ENCODE results near the gene GLI3.

Gene GLI3

DNA sequence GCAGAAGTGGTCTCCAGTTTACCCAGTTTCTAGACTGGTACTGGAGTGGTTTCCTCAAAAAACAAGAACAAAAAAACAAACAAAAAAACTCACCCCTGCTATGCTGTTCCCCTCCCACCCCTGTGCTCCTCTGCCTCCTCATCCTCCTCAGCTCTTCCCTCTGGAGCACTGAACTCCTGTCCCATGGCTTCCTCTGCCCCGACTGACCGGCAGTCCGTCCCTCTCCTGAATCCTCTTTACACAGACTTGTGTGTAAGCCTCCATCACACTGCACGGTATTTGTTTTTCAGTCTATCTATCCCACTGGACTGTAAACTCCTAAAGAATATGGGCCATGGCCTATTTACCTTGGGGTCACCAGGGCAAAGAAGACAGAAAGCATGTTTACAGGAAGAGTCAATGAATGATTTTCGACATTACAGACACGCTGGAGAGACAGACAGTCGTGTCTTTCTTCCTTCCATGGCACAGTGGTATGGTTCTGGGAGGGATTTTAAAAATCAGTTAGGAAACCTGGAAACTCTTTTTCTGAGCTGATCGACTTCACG lies 265.3 kb downstream of the GLI3 start:
- DNase-seq (ENCODE audit: low read depth), result no peak

DNA sequence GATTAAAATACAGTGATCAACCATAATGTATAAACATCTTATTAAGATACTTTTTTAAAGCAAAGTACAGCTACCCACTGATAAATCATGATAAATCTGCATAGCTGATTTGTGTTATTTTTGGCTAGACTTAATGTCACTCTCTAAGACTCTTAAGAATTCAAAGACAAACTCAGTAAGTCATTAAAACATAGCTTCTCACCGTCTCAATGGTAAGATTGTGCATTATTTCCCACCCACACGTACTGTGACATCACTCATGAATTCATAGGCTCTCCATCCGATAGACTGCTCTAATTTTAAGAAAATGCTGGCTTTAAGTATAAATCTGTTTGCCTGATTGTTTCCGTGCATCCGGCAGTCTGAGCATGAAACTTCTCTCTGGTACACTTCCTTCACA lies 266.1 kb downstream of the GLI3 start:
- DNase-seq (ENCODE audit: low read depth), result no peak

DNA sequence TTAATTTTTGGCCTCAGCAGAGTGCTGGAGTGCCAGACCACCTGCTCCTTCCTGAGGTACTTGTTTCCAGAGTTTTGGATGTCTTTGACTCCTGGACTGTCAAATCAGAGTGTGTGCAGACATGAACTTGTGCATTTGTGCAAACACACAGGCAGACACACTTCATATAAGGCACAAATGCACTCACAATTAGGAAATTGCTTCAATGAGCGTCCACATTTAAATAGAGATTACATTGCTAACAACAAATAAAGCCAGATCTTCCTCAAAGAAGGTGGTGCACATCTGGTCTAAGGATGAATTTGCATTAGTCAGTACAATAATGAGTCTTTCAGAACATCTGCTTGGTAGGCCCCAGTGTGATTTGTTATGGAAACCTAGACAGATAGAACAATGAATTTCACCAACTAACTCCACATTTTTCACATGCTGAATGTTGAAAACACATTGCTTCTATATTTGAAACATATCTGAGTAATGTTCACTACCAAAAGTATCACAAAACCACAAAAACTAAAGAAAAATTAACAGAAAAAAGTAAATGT lies 267.4 kb downstream of the GLI3 start:
- no peak for DNase-seq (ENCODE audit: low read depth)

DNA sequence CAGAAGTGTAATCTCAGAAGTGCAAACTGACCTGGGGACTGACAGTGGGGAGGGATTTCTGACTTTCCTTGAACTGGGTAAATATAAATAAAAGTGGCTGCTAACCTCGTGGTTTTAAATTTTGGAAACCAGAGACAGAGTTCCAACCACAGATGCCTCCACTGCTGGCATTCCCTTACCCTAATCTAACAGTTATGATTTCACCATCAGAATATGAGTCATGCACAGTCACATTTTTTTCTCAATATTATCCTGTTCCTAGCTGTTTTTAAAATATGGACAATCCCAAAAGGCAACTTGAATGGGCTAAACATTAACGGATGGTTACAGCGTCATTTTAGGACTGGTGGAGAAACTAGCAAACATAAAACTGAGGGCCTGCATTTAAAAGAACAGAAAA lies 269.9 kb downstream of the GLI3 start:
- no peak for DNase-seq (ENCODE audit: low read depth)

DNA sequence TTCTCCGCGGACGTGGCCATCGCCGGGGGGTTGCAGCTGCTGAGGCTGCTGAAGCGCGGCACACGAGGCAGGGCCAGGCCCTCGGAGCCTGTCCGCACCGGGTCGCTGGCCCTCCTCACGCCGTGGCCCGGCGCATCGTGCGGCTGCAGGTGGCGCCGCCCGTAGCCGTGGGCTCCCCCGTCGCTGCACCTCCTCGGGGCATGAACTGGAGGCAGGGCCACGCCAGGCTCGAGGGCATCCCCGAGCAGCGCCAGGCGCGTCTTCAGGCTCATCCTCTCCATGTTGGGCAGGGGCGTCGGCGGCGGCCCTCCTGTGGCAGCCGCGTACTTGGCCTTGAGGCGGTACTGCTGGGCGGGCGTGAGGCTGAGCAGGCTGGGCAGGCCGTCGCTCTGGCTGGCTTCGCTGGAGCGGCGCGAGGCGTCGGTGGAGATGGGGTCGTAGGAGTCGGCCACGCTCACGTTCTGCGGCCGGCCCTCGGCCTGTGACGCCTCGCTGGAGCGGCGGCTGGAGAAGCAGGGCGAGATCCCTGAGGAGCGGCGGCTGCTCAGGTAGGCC lies 271.0 kb downstream of the GLI3 start:
- DNase-seq (ENCODE audit: low read depth), result no peak

DNA sequence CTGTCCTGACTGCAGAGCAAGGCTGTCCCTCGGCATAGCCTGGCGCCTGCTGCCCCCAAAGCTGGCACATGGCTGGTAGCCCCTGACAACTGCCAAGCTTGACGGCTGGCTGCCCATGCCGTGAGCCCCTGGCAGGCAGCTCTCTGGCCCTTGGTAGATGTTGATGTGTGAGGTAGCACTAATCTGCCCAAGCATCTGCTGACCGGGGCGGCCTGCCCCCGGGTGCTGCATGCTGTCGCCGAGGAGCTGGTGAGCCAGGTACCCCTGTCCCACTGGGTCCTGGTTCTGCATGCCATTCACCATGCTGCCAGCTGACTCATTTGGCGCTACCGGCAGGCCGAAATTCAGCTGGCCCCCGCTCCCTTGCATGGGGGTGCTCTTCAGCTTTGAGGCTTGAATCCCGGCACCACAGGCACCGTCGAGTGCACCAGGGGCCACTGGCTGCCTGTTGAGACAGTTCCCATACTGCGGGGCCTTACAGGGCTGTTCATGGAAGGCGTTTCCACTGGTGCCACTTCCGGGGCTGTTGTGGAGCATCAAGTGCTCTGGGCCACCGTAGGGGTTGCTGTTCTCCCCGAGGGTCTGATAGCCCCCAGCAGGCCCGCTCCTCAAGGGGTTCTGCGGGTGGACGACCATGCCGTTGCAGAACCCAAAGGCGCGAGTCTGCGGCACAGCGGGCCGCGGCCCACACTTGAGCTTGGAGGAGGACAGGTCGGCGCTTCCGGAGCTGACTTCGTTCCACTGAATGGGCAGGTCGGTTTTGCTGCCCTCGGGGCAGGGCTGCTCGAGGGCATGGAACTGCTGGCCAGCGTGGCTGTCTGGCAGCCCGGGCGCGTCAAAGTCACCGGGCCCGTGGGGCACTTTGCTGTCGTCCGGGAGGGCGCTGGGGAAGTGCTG lies 271.9 kb downstream of the GLI3 start:
- DNase-seq (ENCODE audit: low read depth), result no peak

DNA sequence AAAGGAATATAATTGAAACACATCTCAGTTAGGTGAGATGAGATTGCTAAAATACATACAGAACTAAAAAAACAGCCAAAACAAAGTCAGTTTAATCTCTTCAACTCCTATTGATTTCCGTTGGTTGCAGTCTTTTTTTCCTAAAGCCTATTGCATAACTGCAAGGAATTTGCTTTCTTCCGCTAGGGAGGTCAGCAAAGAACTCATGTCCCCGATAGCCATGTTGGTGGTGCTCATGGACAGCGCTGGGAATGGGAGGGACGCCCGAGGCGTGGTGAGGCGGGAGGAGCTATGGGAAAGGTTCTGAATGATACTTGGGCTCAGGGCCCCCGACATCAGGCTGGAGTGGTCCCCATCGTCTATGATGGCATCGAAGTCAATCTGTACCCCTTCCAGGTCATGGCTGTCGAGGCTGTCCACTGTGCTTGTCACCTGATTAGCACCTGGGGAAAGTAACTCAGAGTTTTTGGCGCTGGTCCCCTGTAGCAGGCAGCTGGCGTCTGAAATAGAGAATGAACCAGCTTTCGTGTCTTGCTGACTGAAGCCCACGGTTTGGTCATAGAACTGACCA lies 272.7 kb downstream of the GLI3 start:
- no peak for DNase-seq (ENCODE audit: low read depth)

DNA sequence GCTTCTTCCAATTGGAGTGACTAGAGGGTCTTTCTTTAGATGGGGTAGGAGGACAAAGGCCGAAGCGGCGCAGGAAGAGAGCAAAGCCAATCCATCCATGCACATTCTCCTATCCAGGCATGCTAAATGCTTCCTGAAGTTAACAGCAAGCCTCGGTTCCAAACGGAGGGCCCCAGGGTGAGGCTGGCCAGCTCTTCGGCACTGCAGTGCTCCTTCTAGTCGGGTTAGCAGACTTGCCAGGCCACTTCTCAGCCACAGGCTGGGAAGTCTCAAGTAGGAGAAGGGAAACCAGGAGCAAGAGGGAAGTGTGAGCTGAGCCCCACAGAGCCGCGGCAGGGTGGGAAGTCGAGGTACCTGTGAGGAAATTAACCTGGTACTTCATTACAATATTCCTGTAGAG lies 280.3 kb downstream of the GLI3 start:
- no peak for DNase-seq (ENCODE audit: low read depth)

DNA sequence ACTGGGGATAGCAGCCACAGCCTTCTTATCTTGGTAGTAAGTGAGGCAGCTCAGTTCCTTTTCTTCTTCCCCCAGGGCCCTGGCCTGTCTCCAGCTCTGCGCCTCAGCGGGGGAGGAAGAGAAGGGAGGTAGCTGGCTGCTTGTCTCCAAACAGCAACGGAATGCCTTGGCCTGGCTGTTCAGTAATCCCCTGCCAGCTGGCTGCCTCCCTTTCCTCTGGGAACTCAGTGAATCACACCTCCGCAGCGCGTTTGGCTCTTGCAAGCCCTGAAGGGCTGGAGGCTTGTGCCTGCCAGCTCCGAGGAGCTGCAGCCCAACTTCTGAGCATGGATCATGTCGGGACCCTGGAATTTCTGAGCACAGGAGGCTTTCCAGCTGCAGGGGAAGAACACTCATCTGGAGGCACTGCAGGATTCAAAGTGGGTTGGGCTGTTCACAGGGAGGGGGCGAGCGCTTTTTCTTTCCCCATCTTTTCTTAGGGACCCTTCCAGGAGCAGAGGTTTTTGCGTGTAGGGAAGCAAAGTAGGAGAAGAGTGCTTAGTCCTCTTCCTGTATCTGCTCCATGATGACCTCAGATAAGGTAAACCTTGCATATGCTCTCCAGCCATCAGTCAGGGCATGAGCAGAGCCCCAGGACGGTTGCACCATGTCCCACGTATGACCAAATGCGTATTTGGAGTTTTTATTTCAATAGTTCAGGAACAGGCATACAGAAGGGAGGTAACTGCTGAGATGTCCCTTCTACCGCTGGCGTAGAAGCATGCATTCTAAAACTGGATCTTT lies 280.9 kb downstream of the GLI3 start:
- DNase-seq (ENCODE audit: low read depth), result no peak

DNA sequence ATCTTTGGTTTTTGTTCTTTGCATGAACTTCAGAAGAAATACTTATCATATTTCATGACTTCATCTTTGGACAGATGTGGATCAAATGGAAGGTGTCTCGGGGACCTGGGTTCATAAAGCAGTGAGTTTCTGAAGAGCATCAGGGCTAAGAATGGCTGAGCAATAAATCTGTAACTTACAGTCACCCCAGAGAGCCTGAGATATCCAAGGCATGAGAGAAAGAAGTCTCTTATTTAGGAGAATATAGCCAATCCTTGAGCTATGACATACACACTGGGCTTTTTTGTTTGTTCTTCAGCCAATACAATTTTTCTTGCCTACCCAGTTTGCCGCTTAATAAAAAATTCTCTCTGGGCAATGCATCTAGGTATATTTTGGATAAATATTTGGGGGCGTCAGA lies 281.6 kb downstream of the GLI3 start:
- DNase-seq (ENCODE audit: low read depth), result no peak

DNA sequence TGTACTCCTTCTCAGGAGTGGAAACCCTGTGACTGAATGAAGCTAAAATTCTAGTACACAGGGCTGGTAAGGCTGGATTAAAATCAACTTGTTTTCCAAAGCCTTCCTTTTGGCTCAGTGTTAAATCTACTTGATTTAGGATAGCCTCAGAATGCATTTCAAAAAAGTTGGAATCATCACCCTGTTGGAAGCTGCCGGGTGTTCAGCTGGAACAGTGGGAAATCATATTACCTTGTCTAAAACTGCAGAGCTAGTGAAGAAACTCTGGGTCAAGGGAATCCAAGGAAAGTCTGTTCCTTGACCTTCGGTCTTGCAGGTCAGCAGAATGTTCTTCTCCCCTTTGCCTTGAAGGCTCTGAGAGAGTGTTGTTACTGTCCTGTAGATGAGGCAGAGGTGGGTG lies 282.0 kb downstream of the GLI3 start:
- DNase-seq (ENCODE audit: low read depth), result no peak

DNA sequence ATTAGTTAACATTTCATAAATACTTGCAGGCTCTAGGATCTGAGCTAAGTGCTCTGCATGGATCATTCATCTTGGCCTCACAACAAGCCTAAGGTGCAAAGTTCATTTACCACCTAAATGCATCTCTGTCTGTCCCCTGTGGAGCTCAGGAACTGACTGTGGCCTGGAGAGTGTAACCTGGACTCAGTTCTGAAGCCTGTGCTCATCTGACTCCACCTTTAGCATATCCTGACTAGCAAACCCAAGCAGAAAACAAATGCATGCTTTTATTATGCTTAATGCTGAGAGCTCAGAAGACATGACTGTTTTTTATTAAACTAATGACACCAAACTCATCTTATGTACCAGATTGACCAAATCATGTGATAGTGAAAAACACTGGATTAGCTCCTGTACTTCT lies 288.5 kb downstream of the GLI3 start:
- no peak for DNase-seq (ENCODE audit: low read depth)

DNA sequence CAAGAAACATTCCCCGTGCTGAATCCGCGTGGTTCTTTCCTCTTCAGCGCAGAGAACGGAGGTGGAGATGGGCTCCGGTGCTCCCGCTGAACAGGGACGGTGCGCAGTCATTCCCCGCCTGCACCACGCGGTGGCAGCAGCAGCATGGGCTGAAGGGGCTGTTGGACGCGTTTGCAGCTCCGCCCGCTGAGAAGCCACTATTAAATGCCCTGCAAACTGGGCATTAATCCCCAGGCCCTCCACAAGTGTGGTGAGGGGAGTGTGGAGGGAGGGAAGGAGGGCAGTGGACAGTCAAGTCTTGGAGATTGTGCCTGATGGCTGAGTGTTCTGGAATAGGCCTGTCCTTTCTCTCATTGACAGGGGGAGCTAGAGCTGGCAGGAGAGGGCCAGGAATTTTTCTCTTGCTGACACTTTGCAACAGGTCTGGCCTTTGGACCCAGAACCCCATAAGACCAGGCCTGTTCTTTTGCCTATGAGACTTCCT lies 293.9 kb downstream of the GLI3 start:
- peak; percentile 28 for DNase-seq (ENCODE audit: low read depth)

DNA sequence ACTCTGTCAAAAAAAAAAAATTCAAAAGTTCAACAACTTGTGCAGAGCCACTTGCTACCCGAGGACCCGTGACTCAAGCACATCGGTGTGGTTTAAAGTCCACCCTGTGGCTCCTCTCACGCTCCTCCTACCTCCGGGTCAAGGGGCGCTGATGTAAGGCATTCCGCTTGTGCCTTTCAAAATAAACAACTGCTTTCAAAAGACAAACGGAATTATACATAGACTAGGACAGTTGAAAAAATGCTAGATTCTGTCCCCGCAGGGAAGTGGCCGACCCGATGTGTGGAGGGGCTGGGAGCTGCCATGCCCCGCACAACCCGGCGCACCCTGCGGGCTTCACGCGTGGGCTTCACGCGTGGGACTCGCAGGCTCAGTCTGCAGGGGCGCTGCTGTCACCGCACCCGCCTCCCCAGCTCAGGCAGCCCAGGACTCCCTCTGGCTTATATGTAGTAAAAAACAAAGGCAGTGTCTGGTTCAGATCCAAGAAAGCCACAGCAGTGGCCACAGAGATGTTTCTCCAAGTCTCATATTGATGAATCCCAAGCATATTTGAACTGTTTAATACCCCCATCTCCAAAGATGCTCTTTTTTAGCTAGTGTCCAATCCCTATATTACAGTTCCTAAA lies 294.4 kb downstream of the GLI3 start:
- DNase-seq (ENCODE audit: low read depth), result no peak

DNA sequence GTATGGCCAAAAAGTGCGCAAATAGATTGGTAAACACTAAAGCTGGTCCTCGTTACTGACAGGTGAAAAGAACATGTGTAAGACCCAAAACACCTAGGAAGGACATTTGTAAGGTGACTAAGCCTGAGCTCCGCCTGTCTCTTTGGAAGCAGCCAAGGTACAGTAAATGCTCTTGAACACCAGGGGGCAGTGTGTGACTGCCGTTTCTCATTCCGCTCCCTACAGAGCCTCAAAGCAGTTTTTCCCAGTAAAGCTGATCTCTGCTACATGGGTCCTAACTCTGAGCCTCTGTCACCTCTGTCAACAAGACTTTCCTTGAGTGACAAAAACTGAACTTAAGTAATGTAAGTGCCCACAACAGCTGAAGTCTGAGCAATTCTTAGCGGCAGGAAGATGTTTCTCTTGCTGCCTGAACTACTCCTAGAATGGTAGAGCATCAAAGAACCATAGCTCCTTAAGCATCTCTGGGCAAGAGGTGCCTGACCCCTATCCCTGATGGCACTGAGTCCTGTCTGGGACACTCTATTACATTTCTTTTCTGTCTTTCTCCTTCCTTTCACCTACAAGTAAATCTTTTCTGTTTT lies 296.2 kb downstream of the GLI3 start:
- DNase-seq (ENCODE audit: low read depth), result no peak

DNA sequence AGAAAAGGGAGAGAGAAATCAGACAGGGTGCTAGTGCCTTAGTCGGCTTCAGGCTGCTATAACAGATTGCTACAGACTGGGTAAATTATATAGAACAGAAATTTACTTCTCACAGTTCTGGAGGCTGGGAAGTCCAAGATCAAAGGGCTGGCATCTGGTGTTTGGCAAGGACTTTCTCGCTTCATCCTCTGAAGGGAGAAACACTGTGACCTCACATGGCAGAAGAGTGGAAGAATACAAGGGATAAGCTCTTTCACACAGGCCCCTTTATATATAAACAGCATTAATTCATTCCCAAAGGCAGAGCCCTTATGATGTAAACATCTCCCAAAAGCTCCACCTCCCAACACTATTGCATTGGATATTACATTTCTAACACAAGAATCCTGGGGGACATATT lies 298.6 kb downstream of the GLI3 start:
- no peak for DNase-seq (ENCODE audit: low read depth)

DNA sequence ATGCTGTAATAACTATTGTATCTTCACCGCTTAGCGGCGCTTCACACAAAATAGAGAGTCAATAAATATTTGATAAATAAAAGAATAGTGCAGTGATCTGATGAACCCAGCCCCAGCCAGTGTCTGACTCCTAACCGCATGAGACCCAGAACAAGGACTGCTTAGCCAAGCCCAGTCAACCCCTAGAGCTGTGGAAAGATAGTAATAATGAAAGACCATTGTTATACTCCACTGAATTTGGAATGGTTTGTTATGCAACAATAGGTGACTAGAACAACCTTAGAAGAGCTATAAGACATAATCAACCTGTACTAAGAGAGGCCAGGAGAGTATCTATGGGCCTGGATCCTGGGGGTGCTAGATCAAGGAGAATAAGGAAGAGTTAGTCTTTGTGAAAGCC lies 303.6 kb downstream of the GLI3 start:
- DNase-seq (ENCODE audit: low read depth), result no peak

DNA sequence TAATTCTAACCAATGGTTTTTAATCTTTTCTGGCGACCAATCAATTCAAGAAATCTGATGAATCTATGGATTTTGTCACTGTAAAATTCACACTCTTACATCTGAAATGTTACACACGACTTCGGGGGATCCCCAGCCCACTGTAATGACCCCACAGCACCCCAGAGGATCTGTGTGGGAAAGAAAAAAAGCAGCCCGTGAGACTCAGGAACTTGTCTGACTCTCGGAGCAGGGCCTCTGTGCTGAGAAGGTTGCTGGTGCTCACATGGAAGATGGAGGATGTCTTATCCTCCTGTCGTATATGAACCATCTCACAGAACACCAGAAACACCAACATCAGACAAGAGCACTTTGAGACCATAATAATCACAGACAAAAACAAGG lies 305.8 kb downstream of the GLI3 start:
- DNase-seq (ENCODE audit: low read depth), result no peak

DNA sequence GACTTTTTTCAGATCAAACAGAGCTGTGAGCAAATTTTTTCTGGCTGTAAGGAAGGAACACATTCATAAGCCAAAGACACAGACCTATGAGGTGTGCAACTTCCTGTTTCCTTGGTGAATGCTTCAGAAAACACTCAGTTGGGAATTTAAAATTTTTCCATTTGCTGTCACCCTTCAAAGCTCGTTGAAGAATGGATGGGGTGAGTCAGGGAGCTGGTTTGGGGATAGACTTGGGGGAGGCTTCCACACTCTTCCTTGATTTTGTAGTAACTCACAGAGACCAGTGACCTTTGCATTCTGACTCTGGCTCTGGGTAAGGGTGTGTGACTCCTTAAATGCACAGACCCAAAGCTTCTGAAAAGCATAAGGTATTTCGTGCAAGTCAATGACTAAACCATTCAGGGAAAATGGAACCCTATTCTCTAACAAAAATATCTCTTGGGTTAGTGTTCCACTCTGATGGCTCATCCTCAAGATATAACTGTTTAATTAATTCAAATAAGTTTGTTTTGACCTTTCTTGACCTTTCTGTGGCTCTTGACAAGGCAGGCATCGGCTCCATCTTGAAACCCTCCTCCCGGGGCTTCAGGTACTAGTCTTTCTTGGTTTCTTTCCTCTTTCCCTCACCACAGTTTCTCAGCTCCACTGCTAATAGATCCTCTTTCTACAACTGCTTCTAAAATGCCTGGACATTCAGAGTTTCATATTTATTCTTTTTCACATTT lies 306.3 kb downstream of the GLI3 start:
- no peak for DNase-seq (ENCODE audit: low read depth)

DNA sequence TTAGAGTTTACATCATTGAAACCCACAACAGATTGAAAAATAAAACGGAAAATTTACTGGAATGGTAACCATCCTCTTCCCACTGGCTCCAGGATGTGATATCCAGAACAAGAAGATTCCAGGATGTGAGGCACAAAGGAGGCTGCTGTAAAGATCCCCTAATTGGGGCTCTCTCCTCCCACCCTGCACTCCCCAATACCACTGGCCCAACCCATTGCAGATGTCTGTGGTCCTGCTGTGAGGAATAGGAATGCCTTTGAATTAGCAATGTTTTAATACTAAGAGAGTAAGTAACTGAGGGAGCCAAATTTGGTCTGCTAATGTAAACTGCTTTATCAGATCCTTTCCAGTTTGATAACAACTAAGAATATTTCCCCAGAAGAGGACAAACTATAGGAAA lies 308.2 kb downstream of the GLI3 start:
- no peak for DNase-seq (ENCODE audit: low read depth)

DNA sequence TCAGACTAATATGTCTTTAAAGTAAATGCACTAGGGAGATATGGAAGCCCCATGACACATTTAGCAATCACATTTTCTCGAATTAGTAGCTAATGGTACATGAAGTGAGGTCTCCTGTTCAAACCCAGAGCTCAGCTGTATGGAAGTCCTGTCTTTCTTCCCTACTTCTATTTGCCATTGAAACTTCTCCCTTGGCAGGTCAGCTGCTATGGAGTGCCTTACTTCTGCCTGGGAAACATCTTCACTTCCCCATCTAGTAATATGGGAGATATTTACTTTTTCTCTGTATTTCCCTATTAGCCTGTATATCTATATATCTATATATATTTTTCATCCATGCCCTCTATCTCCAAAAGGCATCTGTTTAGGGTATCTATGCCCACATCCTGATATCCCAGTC lies 308.8 kb downstream of the GLI3 start:
- DNase-seq (ENCODE audit: low read depth), result no peak

All from stimulated activated CD8-positive, alpha-beta memory T cell treated with anti-CD3 and anti-CD28 coated beads, Interleukin-12 subunit alpha, Interleukin-12 subunit beta, amount 100 ng/mL, for 4 hours (primary cell).